IMR-90 (cell line): ENCODE measurements around the gene H3-3A. TPM values are rescaled to one million over a fixed set of nuclear protein-coding genes. Genes with fewer than 3 reads are reported as not detected.

ENCODE experiments used
- ATAC-seq: fragments of 200-7000 bp; cut with Tn5 transposase; 2 replicates; pipeline ENCODE4 v1.9.1; 2020; ENCODE audit warnings: low read depth, mild to moderate bottlenecking, moderate library complexity
- BruUV-seq: library from RNA; stranded (reverse); fragments of 400-500 nt; replicated peaks from 2 replicates; lab custom pipeline; 2021; lab: Mats Ljungman, UMichigan
- CTCF ChIA-PET: fragments of 300-600 bp; formaldehyde crosslinking; extraction: SDS; loops from one replicate; lab custom pipeline; 2021; ENCODE audit warnings: antibody characterized with exemption; lab: Yijun Ruan, JAX
- POLR2A ChIA-PET: fragments of 300-600 bp; sonication (Branson Sonifier 250); formaldehyde crosslinking; loops from one replicate; lab custom pipeline; 2022; ENCODE audit warnings: antibody characterized with exemption; ENCODE audit not compliant: unreplicated experiment; lab: Charles Lee
- DNase-seq: peaks from one replicate; pipeline ENCODE4 v3.0.0; 2013
- H2AFZ ChIP-seq: replicated peaks from 2 replicates; pipeline ENCODE3; 2013; ENCODE audit warnings: low read length, mild to moderate bottlenecking; ENCODE audit not compliant: poor library complexity
- H2AK5ac ChIP-seq: 2 replicates; pipeline ENCODE4 v1.6.1; 2013; ENCODE audit warnings: low read depth, low read length, inconsistent platforms
- H2AK9ac ChIP-seq: replicated peaks from 2 replicates; pipeline ENCODE3; 2013; ENCODE audit warnings: mild to moderate bottlenecking, low read depth, low read length, moderate library complexity; ENCODE audit not compliant: poor library complexity
- H2BK120ac ChIP-seq: 2 replicates; pipeline ENCODE4 v1.6.1; 2013; ENCODE audit warnings: low read depth, low read length, inconsistent platforms
- H2BK15ac ChIP-seq: 3 replicates; pipeline ENCODE4 v1.6.1; 2013; ENCODE audit warnings: low read depth, low read length, inconsistent platforms
- H2BK20ac ChIP-seq: 2 replicates; pipeline ENCODE4 v1.6.1; 2013; ENCODE audit warnings: low read depth, mild to moderate bottlenecking, inconsistent platforms, low read length, moderate library complexity
- H2BK5ac ChIP-seq: 2 replicates; pipeline ENCODE4 v1.6.1; 2013; ENCODE audit warnings: mild to moderate bottlenecking, low read depth, low read length, inconsistent platforms; ENCODE audit not compliant: poor library complexity, severe bottlenecking
- H3K14ac ChIP-seq: replicated peaks from 2 replicates; pipeline ENCODE4 v1.6.1; 2013; ENCODE audit warnings: low read depth, low read length, inconsistent platforms
- H3K18ac ChIP-seq: 2 replicates; pipeline ENCODE4 v1.6.1; 2013; ENCODE audit warnings: low read depth, low read length, control low read depth
- H3K23ac ChIP-seq: 2 replicates; pipeline ENCODE4 v1.6.1; 2013; ENCODE audit warnings: low read depth, low read length, inconsistent platforms
- H3K27ac ChIP-seq: 2 replicates; pipeline ENCODE4 v1.5.1; 2013; ENCODE audit warnings: mild to moderate bottlenecking, control low read depth, low read length; ENCODE audit not compliant: insufficient read depth
- H3K27me3 ChIP-seq: 2 replicates; pipeline ENCODE4 v1.6.1; 2013; ENCODE audit warnings: low read length; ENCODE audit not compliant: control insufficient read depth, insufficient read depth
- H3K36me3 ChIP-seq: 2 replicates; pipeline ENCODE4 v1.6.1; 2013; ENCODE audit warnings: low read length, mixed read lengths; ENCODE audit not compliant: control insufficient read depth, insufficient read depth
- H3K4ac ChIP-seq: 2 replicates; pipeline ENCODE4 v1.6.1; 2013; ENCODE audit warnings: low read depth, low read length, inconsistent platforms
- H3K4me1 ChIP-seq: 2 replicates; pipeline ENCODE4 v1.6.1; 2013; ENCODE audit warnings: low read length, mixed read lengths; ENCODE audit not compliant: control insufficient read depth, insufficient read depth
- H3K4me2 ChIP-seq: 2 replicates; pipeline ENCODE4 v1.6.1; 2013; ENCODE audit warnings: low read depth, mild to moderate bottlenecking, control low read depth, low read length, moderate library complexity
- H3K4me3 ChIP-seq: 2 replicates; pipeline ENCODE4 v1.5.1; 2013; ENCODE audit warnings: low read depth, mild to moderate bottlenecking, control low read depth, low read length, moderate library complexity; ENCODE audit not compliant: insufficient read depth
- H3K56ac ChIP-seq: 2 replicates; pipeline ENCODE4 v1.6.1; 2013; ENCODE audit warnings: low read length, inconsistent platforms; ENCODE audit not compliant: insufficient read depth; ENCODE audit errors: extremely low read depth
- H3K79me1 ChIP-seq, 2 experiments: 2 replicates each; pipeline ENCODE4 v1.6.1; 2013; ENCODE audit warnings: low read length in 2 of 2, inconsistent platforms in 1 of 2, low read depth in 1 of 2
- H3K9ac ChIP-seq: 2 replicates; pipeline ENCODE4 v1.6.1; 2013; ENCODE audit warnings: low read depth, low read length, control low read depth
- H3K9me1 ChIP-seq: 2 replicates; pipeline ENCODE4 v1.6.1; 2013; ENCODE audit warnings: low read length, inconsistent platforms; ENCODE audit not compliant: insufficient read depth
- H3K9me3 ChIP-seq: 2 replicates; pipeline ENCODE4 v1.6.1; 2013; ENCODE audit warnings: low read length; ENCODE audit not compliant: control insufficient read depth, insufficient read depth
- H4K20me1 ChIP-seq: 2 replicates; pipeline ENCODE4 v1.6.1; 2013; ENCODE audit warnings: low read length, inconsistent platforms; ENCODE audit not compliant: insufficient read depth
- H4K5ac ChIP-seq: 2 replicates; pipeline ENCODE4 v1.6.1; 2013; ENCODE audit warnings: mild to moderate bottlenecking, low read depth, low read length, control low read depth
- H4K8ac ChIP-seq, 2 experiments: 2 replicates each; pipeline ENCODE4 v1.6.1; 2013; ENCODE audit warnings: low read depth in 2 of 2, low read length in 2 of 2, control low read depth in 1 of 2, inconsistent platforms in 1 of 2
- H4K91ac ChIP-seq: 2 replicates; pipeline ENCODE4 v1.6.1; 2013; ENCODE audit warnings: low read depth, low read length, inconsistent platforms; ENCODE audit not compliant: insufficient read depth
- CEBPB ChIP-seq: IDR thresholded peaks from 2 replicates; pipeline ENCODE4 v1.6.1; 2012; ENCODE audit warnings: low read depth, low read length, improper control_type of control experiment
- ELK1 ChIP-seq: fragments of 150-350 bp; IDR thresholded peaks from 2 replicates; pipeline ENCODE4 v1.6.1; 2016; ENCODE audit warnings: low read depth, mild to moderate bottlenecking, low read length, moderate library complexity, borderline replicate concordance
- MAZ ChIP-seq: IDR thresholded peaks from 2 replicates; pipeline ENCODE4 v1.6.1; 2012; ENCODE audit warnings: low read depth, mild to moderate bottlenecking, low read length, improper control_type of control experiment, moderate library complexity, borderline replicate concordance
- NFE2L2 ChIP-seq: fragments of 150-350 bp; IDR thresholded peaks from 2 replicates; pipeline ENCODE4 v1.6.1; 2016; ENCODE audit warnings: low read depth, mild to moderate bottlenecking, low read length
- RCOR1 ChIP-seq: IDR thresholded peaks from 2 replicates; pipeline ENCODE4 v1.6.1; 2012; ENCODE audit warnings: mild to moderate bottlenecking, low read length, improper control_type of control experiment; ENCODE audit not compliant: insufficient replicate concordance
- WGBS, 2 experiments: methylation state at CpG; one replicate each; pipeline versions ENCODE4 v1.1.5 to v1.1.7; 2013; ENCODE audit warnings: missing lambda C conversion rate in 2 of 2; ENCODE audit not compliant: insufficient read length in 1 of 2; ENCODE audit errors: extremely low coverage in 2 of 2; 5-methylcytosine and 5-hydroxymethylcytosine counted together
- dilution Hi-C: fragments of 300-500 bp; cut with HindIII; formaldehyde crosslinking; loops from one replicate; pipeline ENCODE4 v1.14.3; 2018; ENCODE audit warnings: low sequenced_read_pairs; ENCODE audit not compliant: unreplicated experiment
- in situ Hi-C: fragments of 300-500 bp; cut with MboI; formaldehyde crosslinking; loops from 3 replicates; pipeline ENCODE4 v1.14.3; 2019; ENCODE audit warnings: low sequenced_read_pairs, inconsistent platforms, mixed read lengths
- intact Hi-C: fragments of 100-400 bp; cut with micrococcal nuclease; formaldehyde crosslinking; loops from 2 replicates; pipeline ENCODE4 v1.10.0; 2022
- polyA plus RNA-seq, 3 experiments: library from polyadenylated mRNA; depleted of rRNA; stranded (reverse); fragments of >200 nt; gene quantifications; 2 replicates each; pipeline ENCODE4 v1.2.3, GENCODE V29; 2012; ENCODE audit warnings: low replicate concordance in 1 of 3
- total RNA-seq: library from RNA; depleted of rRNA; stranded (reverse); fragments of >200 nt; gene quantifications from 2 replicates; pipeline ENCODE4 v1.2.3, GENCODE V29; 2012

Gene H3-3A
- total and polyA plus RNA-seq, 2 of the 4 experiments (the other 2 are of a cell fraction), result 188 to 256 TPM

GRCh38 chr1:226085675-226086285 is 23.3 kb downstream of the H3-3A start:
- Histone ChIP-seq H4K91ac (no peak overlapping the region), H3K4me3 (no peak overlapping the region), H3K4me2 (no peak overlapping the region), H3K79me1 (no peaks in the 10 kb centered on the region), H2AFZ (no peak overlapping the region), H2BK20ac (no peak overlapping the region), H3K9me3 (no peaks in the 10 kb centered on the region), H4K8ac (no peak overlapping the region), H4K20me1 (no peaks in the 10 kb centered on the region), H4K5ac (no peak overlapping the region), H3K27me3 (no peaks in the 10 kb centered on the region), H3K4me1 (no peaks in the 10 kb centered on the region), H3K18ac (no peak overlapping the region), H3K9me1 (no peaks in the 10 kb centered on the region), H3K23ac (no peak overlapping the region), H2BK120ac (no peak overlapping the region), H3K56ac (no peak overlapping the region), H3K14ac (no peak overlapping the region), H2BK15ac (no peak overlapping the region), H3K36me3 (no peaks in the 10 kb centered on the region), H2AK9ac (no peak overlapping the region), H3K4ac (no peak overlapping the region), H3K9ac (no peak overlapping the region), H3K27ac (no peak overlapping the region), H2BK5ac (no peak overlapping the region), H2AK5ac (no peak overlapping the region)
- ATAC-seq, result no peak
- WGBS, 2 experiments, result no CpG with 5 or more reads among the region's 5 CpGs
- CTCF ChIA-PET, result no interaction called here
- intact Hi-C loops (no loop called here), in situ Hi-C loops (no loop called here), dilution Hi-C loops (no loop called here)
- POLR2A ChIA-PET, result no interaction called here
- no TSS peak for BruUV-seq
- TF ChIP-seq ELK1, result no peak
- no peak for TF ChIP-seq RCOR1
- TF ChIP-seq MAZ, result no peak
- no peak for TF ChIP-seq NFE2L2
- no peak for TF ChIP-seq CEBPB
- no peak for DNase-seq
